ENCODE data around the gene CLDN6. TPM values are rescaled to one million over a fixed set of nuclear protein-coding genes. Genes with fewer than 3 reads are reported as not detected.

Gene CLDN6
- total and polyA plus RNA-seq, 9 of the 15 experiments (the other 6 are each of a cell fraction or from before 2014, with no cell fraction given) = 0.22 to 0.75 (median 0.38) TPM; not detected in 3

- TF ChIP-seq ZNF318 (IDR thresholded peaks at IDR 0.05; ENCODE audit: borderline replicate concordance in 1 of 2, low read depth in 1 of 2) = no peak
- no peak for TF ChIP-seq CREB5 (CRISPR knock-in tag; IDR thresholded peaks at IDR 0.05)
- TF ChIP-seq TSC22D4 (tag; IDR thresholded peaks at IDR 0.05) = no peak
- TF ChIP-seq MXD1 (CRISPR knock-in tag; IDR thresholded peaks at IDR 0.05; ENCODE audit: borderline replicate concordance, poor library complexity, severe bottlenecking) = no peak
- no peak for TF ChIP-seq ARID3A (IDR thresholded peaks at IDR 0.05; ENCODE audit: borderline replicate concordance, low read depth, low read length)
- TF ChIP-seq ELF4 (CRISPR knock-in tag; IDR thresholded peaks at IDR 0.05) = no peak
- 0 out of 4 replicates have a peak, but pooled peaks of 1 of the 2 experiments have one; percentile 2 for TF ChIP-seq RCOR1 (IDR thresholded peaks at IDR 0.05; ENCODE audit: borderline replicate concordance in 1 of 2, low read depth in 2 of 2, low read length in 2 of 2)
- TF ChIP-seq STAT6 (CRISPR knock-in tag; IDR thresholded peaks at IDR 0.05) = no peak
- TF ChIP-seq SIN3A (IDR thresholded peaks at IDR 0.05; ENCODE audit: borderline replicate concordance in 2 of 2, control insufficient read depth in 1 of 2, low read depth in 2 of 2, low read length in 2 of 2) = peak; percentile 31 to 45; a peak in 2 of 4 replicates
- peak; percentile 75 for TF ChIP-seq ELF1 (tag; IDR thresholded peaks at IDR 0.05)
Measured at GRCh38 chr16:3059041-3059722, 41.2 kb upstream of the CLDN6 start (continued).

All from K562 (cell line).